Psoas muscle (tissue), 8 donors: ENCODE measurements around the gene TFB1M. TPM values are rescaled to one million over a fixed set of nuclear protein-coding genes. Genes with fewer than 3 reads are reported as not detected.

Experiments used
- ATAC-seq, 4 donors: fragments of 200-7000 bp; cut with Tn5 transposase; one replicate each; pipeline ENCODE4 v1.9.1; 2020; ENCODE audit warnings: moderate library complexity in 3 of 4, mild to moderate bottlenecking in 2 of 4
- DNase-seq, 2 donors: peaks; one replicate each; pipeline ENCODE4 v3.0.0-alpha.2; 2020
- H3K27ac ChIP-seq: fragments of 200-600 bp; one replicate; pipeline ENCODE4 v1.8.0; 2022
- H3K27me3 ChIP-seq, 3 donors: fragments of 200-600 bp in 1 of 3; one replicate each; pipeline versions ENCODE4 v1.6.1 to v1.8.0; 2013 to 2022; ENCODE audit warnings: low read length in 2 of 3, mild to moderate bottlenecking in 2 of 3, moderate library complexity in 1 of 3; ENCODE audit not compliant: insufficient read depth in 3 of 3
- H3K36me3 ChIP-seq, 2 donors: fragments of 200-600 bp in 1 of 2; one replicate each; pipeline versions ENCODE4 v1.6.1 to v1.8.0; 2013 to 2022; ENCODE audit warnings: low read depth in 1 of 2, mild to moderate bottlenecking in 1 of 2, moderate library complexity in 1 of 2; ENCODE audit not compliant: insufficient read depth in 1 of 2
- H3K4me1 ChIP-seq: fragments of 200-600 bp; one replicate; pipeline ENCODE4 v1.8.0; 2022
- H3K4me3 ChIP-seq: fragments of 200-600 bp; one replicate; pipeline ENCODE4 v1.8.0; 2022; ENCODE audit warnings: mild to moderate bottlenecking
- H3K9me3 ChIP-seq: fragments of 200-600 bp; one replicate; pipeline ENCODE4 v1.8.0; 2022
- CTCF ChIP-seq: fragments of 200-600 bp; IDR thresholded peaks from one replicate; pipeline ENCODE4 v1.8.0; 2022; ENCODE audit warnings: antibody characterized with exemption
- WGBS, 3 donors: extraction: QIAGEN DNeasy Blood & Tissue Kit; methylation state at CpG; one replicate each; pipeline versions ENCODE4 v1.1.6 to v1.1.7; 2013; 5-methylcytosine and 5-hydroxymethylcytosine counted together
- intact Hi-C, 2 donors: fragments of 100-400 bp; cut with DNase I; formaldehyde crosslinking; loops; one replicate each; pipeline versions ENCODE4 v1.11.0 to v1.14.2; 2022
- polyA plus RNA-seq, 3 donors: library from polyadenylated mRNA; stranded (reverse); fragments of 200-250 nt; gene quantifications; one replicate each; pipeline ENCODE4 v1.2.3, GENCODE V29; 2013
- total RNA-seq, 4 donors: library from RNA; stranded (reverse); fragmentation: NEBNext Ultra II Directional in 2 of 4; extraction: Animal tissue kit (Norgen Biotek cat#: 25700) in 2 of 4; gene quantifications; one replicate each; pipeline versions ENCODE4 v1.2.1 to v1.2.4, GENCODE V29; 2021 to 2023
- donor health status: healthy with polysubstance abuse.
- donor health status: DM: no; HTN: no; CAD: no; lungs with moderate emphysema.
- donor health status: Bipolar disorder and iron deficiency.
- donor health status: healthy.
- donor health status: DM: yes; HTN: yes; CAD: no.
- donor health status: DM: no; HTN: no; CAD: no.
- donor health status: DM: no; HTN: no; CAD: no.
- donor health status: DM: yes; HTN: yes; CAD: no.

The TFB1M gene
- total and polyA plus RNA-seq, 7 donors, result 7.2 to 25.9 (median 17.8) TPM

DNA sequence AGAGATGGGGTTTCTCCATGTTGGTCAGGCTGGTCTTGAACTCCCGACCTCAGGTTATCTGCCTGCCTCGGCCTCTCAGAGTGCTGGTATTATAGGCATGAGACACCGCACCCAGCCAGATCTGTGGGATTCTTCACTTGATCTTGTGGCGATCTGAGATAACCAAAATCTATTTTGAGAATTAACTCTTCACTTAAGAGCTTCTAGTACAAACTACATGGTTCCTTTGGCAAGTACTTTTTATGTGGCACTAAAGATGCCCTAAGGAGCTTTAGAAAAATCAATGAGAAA, 37.8 kb upstream of the TFB1M start:
- Histone ChIP-seq H3K4me1 (no peaks in the 10 kb centered on the region), H3K36me3 (no peaks in the 10 kb centered on the region), H3K27ac (no peak overlapping the region), H3K9me3 (peaks cover 21% of the 10 kb centered on the region), H3K4me3 (no peak overlapping the region), H3K27me3 (no peaks in the 10 kb centered on the region)
- no peak for TF ChIP-seq CTCF
- WGBS, 3 donors, result 90 to 93% (median 92%) methylated on average over 4 of the region's 4 CpGs
- ATAC-seq (no peak), DNase-seq (no peak)
- intact Hi-C loops, result no loop called here

- Histone ChIP-seq H3K27me3 (no peaks in the 10 kb centered on the region), H3K4me1 (no peaks in the 10 kb centered on the region), H3K9me3 (peaks cover 25% of the 10 kb centered on the region), H3K27ac (no peak overlapping the region), H3K36me3 (no peaks in the 10 kb centered on the region), H3K4me3 (no peak overlapping the region)
- no peak for TF ChIP-seq CTCF
- intact Hi-C loops, result no loop called here
- DNase-seq (no peak), ATAC-seq (no peak)
- 88 to 92% (median 89%) methylated on average over 5 of the region's 5 CpGs for WGBS, 3 donors
Observed at GRCh38 chr6:155351273-155352129, 37.2 kb upstream of the TFB1M start.

DNA sequence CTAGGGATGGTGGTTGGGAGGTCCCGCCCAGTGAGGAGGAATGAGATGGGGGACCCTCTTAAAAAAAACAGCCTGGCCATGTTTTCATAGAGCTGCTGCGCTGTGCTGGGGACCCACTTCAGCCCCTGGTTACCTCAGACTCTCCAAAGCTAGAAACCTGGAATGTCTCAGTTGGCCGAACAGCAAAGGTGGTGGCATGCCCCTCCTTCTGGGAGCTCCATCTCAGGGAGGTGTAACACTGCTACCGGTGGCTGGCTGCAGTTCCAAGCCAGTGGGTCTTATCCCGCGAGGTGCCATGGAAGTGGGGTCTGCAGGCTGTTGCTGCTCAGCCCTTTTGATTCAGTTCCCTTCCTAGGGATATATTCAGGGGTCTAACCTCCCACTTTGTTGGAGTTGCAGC, 35.7 kb upstream of the TFB1M start:
- no peaks in the 10 kb centered on the region for H3K4me1 ChIP-seq
- intact Hi-C loops, result no loop called here
- WGBS, 3 donors, result 86 to 93% (median 90%) methylated on average over 6 of the region's 6 CpGs
- no peak for TF ChIP-seq CTCF
- no peaks in the 10 kb centered on the region for H3K36me3 ChIP-seq
- ATAC-seq (no peak), DNase-seq (no peak)
- H3K27ac ChIP-seq, result no peak overlapping the region
- H3K27me3 ChIP-seq, result no peaks in the 10 kb centered on the region
- H3K9me3 ChIP-seq, result peaks cover 30% of the 10 kb centered on the region
- H3K4me3 ChIP-seq, result no peak overlapping the region

DNA sequence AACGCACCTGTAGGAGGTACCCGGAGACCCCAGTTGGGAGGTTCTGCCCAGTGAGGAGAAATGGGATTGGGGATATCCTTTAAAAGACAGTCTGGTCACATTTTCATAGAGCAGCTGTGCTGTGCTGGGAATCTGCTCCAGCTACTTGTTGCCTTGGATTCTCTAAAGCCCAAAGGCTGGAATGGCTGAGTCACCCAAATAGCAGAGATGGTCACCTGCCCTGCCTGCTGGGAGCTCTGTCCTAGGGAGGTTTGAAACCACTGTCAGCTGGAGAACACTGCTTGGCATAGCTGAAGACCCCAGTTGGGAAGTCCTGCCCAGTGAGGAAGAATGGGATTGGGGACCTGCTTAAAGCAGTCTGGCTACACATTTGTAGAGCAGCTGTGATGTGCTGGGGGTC, 34.8 kb upstream of the TFB1M start:
- H3K36me3 ChIP-seq, result no peaks in the 10 kb centered on the region

More for the DNA sequence above, 34.8 kb upstream of the TFB1M start:
- intact Hi-C loops, result no loop called here
- no peak overlapping the region for H3K4me3 ChIP-seq
- no peak for DNase-seq
- peaks cover 21% of the 10 kb centered on the region for H3K9me3 ChIP-seq
- H3K27ac ChIP-seq, result no peak overlapping the region
- WGBS, 3 donors, result 91 to 95% (median 94%) methylated on average over 2 of the region's 2 CpGs
- no peaks in the 10 kb centered on the region for H3K4me1 ChIP-seq
- no peak for TF ChIP-seq CTCF
- ATAC-seq, result no peak
- no peaks in the 10 kb centered on the region for H3K27me3 ChIP-seq
